SIG-M5 treated with dmso at 0.1 percent for 504 hours (cell line): ENCODE measurements around the gene MYH3.
A peak's percentile ranks its signal among the peaks of the same experiment; 100 is the strongest.

Experiments
- DNase-seq: peaks from one replicate; lab custom pipeline; 2025; ENCODE audit not compliant: unreplicated experiment; lab: John Stamatoyannopoulos, UW

MYH3 gene

DNA sequence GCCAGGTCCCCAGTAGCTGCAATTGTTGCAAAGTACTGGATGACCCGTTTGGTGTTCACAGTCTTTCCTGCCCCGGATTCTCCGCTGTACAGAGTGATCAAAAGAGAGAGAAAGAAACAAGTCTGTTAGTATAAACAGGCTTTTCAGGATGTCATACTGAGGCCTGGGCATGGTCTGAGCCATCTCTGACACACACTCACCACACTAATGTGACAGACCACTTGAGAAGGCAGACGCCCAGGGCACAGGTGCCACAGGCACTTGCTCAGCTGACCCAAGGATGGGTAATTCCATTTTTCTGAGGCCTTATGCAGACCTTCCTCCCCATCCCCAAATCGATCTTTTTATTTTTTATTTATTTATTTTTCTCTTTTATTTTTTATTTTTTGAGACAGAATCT, 7.5 kb downstream of the MYH3 start:
- no peak for DNase-seq

DNA sequence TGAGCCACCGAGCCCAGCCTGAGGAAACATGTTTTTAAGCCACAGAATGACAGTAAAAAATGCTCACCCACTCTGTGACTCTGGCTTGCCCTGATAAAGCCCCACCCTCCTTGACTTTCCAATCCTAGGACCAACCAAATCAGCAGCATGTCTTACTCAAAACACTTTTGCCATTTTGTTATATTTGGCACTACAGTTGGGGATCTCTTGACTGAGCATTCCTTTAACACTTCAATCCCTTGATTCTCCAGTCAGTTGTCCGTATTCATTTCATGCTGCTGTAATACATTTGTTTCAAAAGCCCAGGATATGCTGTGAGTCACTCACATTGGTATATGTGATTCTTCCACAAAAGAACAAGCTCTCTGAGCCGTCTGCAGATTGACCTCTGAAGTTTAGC, 8.2 kb downstream of the MYH3 start:
- no peak for DNase-seq

DNA sequence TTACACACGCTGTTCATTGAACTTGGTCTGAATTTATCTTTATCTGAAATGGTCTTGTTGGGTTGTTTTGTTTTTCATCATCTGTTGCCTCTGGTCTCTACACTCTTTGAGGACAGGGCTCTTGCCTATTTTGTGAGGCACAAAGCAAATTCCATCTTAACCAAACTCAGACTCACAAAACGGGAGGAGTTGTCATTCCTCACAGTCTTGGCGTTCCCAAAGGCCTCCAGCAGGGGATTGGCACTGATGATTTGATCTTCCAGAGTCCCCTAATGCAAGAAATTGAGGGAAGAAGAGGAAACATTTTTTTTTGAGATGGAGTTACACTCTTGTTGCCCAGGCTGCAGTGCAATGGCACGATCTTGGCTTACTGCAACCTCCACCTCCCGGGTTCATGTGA, 8.7 kb downstream of the MYH3 start:
- DNase-seq: no peak

DNA sequence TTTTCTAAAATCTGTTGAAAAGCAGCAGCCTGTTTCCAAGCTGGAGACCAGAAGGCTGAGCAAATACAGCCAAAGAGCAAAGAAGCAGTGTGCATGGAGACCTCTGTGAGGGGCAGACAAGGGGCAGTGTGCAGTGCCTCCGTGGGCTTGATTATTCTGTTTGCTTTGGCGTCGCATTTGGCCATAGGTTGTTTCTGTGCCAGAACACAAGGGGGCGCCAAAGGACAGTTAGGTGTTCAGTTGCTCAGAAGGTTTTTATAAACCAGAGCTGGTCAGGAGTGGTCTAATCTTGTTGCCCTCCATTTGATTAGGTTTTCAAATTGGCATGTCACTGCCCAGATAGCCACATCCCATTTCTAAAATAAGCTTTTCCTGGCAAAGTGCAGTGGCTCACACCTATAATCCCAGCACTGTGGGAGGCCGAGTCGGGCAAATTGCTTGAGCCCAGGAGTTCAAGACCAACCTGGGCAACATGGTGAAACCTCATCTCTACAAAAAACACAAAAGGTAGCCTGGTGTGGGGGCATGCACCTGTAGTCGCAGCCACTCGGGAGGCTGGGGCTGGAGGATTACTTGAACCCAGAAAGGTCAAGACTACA, 10.6 kb downstream of the MYH3 start:
- DNase-seq: peak; percentile 69

DNA sequence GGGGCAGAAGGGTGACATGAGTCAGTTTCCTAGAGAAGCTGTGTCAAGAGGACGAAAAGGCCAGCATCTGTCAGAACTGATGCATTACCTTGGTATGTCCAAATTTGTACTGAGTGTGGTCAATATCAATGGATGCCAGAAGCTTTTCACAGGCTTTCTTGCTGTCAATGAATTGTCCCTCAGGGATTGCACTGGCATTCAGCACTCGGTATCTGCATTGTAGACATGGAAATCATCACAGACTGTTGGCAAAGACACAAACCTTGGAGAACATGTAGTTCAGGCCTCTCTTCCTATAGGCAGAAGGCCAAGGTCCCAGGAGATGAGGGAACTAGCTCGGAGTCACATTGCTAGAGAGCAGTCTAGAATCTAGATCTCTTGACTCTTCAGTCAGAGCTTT, 16.6 kb downstream of the MYH3 start:
- no peak for DNase-seq

DNA sequence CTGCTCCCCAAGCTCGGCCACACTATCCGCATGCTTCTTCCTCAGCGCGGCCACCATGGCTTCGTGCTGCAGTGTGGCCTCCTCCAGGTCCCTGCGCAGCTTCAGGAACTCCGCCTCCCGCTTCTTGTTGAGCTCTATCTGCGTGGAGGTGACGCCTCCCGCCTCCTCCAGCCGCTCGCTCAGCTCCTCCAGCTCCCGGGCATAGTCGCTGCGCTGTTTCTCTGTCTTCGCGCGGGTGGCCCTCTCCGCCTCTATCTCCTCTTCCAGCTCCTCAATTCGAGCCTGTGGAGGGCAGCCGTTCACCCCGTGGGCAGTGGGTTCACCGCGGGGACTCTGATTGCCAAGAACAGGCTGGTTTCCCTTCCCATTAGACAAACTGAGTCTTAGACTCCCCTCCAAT, 19.0 kb downstream of the MYH3 start:
- no peak for DNase-seq

DNA sequence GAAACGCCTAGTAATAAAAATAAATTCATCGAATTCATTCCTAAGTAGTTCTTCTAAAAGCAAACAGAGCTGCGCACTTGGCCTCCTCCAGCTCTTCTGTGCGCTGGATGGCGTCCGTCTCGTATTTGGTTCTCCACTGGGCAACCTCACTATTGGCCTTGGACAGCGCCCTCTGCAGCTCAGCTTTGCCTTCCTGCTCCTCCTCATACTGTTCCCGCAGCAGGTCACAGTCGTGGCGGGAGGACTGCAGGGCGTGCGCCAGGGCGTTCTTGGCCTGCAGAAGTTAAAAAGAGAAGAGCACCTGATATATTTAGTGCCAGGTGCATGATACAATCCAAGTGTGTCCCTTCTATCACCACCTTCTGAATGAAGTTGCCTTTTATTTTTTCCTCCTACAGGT, 21.8 kb downstream of the MYH3 start:
- no peak for DNase-seq

DNA sequence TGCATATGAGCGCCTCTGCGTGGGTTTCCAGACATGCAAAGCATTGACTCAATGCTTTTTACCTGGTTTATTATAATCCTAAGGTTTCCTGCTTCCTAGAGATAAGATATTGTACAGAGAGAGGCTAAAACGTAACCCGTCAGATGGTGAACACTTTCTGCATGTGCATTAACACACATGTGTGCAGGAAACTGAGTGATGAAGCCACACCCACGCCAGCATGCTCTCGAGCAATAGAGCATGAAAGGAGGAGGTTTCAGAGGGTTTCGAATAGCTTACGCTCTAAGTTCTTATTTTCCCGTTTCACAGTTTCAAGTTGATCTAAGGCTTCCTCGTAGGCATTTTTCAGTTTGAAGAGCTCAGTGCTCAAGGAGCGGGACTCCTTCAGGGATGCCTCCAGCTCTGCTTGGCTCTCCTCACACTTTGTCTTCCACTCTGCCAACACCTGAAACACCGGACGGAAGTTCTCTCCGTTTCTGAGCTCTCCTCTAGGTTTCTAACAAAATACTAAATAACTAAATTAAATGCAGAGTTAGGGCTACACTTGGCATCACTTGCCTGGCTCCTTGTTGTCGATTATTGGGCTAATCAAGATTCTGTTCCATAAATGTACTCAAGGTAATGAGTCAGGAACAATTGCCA, 23.2 kb downstream of the MYH3 start:
- no peak for DNase-seq

DNA sequence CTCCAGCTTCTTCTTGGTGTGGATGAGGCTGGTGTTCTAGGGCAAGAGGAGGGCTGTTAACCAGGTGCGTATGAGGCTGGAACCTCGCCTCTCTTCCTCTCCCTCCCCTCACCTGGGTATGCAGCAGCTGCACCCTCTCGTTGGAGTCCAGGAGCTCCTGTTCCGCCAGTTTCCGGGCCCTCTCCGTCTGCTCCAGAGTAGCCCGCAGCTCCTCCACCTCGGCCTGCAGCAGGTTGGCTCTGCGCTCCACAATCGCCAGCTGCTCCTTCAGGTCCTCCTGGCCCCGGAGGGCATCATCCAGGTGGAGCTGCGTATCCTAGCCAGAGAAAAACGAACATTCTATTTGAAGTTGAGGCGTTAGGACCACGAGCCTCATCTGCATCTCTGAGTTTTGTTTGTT, 25.4 kb downstream of the MYH3 start:
- DNase-seq: no peak

DNA sequence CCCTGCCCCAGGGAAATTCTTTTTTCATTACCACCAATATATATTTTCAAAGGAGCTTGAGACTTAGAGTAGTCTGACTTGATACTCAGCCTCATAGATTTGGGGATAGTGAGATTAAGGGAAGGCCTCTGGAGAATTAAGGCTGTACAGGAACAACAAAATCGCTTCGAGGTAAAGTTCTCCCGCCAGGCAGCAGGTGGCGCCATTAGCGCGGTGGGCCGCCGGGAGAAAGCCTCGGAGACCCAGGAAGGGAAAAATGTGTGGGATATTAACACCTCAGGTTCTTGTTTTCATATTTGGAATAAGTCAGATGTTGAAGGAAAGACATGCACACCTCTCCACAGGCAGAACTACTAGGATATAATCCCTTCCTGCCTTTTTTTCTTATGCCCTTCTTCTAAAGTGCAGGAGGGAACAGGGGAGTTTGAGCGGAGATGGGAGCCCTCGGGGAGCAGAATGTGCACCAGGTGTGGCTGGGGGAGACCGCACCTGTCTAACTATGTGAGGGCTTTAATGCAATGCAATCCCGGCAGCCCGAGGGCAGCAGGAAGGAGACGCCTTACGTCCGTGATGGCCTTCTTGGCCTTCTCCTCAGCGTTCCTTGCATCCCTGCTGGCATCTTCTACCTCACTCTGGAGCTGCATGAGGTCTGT, 25.9 kb downstream of the MYH3 start:
- peak; percentile 8 for DNase-seq

DNA sequence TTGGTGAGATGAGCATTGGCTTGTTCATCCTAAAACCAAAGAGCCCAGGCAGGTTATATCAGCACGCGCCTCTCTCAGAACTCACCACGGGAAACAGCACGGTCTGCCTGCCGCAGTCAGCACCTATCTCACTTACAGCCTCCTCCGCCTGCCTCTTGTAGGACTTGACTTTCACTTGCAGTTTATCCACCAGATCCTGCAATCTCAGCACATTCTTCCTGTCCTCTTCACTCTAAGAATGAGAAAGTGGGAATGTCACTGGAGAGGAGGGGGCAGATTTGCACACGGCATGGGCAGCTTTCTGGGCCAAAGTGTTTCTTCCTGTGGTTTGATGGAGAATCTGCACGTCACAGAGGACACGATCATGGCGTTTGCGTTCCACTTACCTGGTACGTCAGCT, 27.4 kb downstream of the MYH3 start:
- DNase-seq: no peak

DNA sequence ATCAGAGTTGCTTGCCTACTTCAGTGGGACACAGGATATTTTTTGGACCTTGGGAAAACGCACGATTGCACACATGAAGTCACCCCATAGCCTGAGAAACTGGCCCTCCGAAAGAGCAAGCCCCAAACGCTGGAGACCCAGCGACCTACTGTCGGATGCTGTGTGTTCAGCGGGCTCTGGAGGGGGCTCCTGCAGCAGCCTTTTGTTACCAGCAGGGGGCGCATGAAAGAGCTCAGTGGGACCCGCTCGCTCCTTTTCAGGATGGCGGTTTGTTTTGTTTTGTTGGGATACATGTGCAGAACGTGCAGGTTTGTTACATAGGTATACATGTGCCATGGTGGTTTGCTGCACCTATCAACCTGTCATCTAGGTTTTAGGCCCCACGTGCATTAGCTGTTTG, 28.4 kb downstream of the MYH3 start:
- DNase-seq: no peak

DNA sequence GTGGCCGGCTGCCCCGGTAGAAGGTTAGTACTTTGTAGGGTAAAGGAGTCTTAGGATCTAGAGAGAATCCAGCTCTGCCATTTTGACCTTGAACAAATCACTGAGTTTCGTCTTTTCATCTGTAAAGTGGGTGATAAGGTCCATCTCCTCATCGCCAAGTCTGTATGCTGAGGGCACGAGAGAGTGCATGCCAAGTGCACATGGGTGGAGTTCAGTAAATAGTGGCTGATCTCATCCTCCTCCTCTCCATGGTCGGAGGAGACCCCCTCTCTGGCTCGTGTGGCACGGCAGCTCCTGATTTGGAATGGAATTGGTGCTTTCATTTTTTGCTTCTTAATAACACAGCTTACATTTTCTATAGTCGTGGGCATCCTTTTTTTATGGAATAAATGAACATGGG, 30.7 kb downstream of the MYH3 start:
- DNase-seq: no peak

DNA sequence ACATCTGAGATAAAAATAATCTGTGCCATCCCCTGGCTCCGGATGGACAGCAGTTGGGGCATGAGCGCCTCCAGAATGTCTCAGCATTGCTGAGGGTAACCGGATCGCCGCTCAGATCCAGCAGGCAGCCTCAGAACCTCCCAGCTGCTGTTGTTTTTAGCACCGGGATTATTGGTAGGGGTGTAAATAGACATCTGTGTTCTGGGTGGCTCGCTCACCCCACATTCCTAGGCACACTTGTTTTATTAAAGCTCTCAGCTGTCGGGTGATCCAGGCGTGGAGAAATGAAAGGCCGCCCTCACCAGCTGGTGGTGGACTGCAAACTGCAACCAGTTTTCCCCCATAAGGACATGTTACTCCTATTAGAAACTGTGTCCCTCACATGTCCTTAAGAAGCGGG, 32.1 kb downstream of the MYH3 start:
- DNase-seq: no peak

DNA sequence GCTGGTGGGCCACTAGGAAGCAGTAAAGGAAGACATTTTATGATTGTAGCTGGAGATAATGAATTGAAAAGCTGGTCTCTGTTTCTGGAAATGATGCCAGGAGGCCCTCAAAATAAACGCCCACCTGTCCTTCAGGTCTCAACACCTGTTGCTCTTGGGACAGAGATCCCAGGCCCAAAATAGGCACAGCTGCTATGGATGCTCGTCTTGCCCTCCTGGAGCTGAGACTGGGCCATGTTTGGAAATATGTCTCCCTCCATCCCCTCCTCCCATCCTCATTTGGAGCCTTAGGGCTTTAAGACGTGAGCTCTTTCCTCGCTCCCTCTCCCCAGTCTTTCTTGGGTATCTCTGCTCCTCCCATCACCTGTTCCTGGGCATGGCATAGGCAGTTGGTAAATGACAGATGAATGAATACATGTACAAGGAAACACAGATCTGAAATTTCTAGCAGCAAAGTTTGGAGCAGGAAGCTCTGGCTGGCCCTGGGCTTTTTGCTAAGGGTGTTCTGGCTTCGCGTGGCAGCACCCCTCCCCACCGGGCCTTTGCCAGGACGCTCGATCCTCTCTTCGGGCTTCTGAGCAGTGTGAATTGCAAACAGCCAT, 33.3 kb downstream of the MYH3 start:
- no peak for DNase-seq

DNA sequence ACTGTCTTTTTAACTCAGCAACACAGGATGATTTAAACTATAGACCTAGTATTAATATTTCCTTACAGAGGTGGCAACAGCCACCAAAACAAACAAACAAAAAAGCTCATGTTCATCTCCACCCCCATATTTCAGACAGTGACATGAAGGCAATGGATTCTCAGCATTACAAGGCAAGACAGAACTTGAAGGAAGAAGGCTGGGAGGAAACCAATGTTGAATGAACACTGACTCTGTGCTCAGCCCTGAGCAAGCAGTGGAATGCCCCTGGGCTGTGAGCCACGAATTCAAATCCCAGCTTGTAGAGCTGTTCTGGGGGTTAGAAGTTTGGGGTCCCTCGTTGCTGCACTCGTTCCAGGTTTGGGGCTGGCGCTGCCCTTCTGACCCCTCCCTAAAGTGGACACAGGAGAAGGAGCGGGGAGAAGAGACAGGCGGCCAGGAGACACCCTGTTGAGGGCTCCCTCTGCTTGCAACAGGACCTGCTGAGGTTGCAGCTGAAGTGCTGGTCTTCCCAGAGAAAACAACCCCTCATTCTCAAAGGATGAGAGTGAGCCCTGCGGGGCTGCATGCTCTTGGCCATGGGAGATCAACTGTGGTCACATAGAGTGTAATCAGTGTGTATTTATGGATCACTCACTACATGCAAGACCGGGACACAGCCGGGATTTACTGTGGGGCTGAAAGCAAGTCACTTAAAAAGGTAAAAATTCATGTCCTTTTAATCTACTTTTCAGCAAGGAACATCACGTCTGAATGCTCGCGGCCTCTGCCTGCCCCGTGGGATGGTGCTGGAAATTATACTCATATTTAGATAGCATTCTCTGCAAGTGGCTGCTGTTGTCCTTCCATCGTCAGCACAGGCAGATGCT, 34.3 kb downstream of the MYH3 start:
- no peak for DNase-seq

DNA sequence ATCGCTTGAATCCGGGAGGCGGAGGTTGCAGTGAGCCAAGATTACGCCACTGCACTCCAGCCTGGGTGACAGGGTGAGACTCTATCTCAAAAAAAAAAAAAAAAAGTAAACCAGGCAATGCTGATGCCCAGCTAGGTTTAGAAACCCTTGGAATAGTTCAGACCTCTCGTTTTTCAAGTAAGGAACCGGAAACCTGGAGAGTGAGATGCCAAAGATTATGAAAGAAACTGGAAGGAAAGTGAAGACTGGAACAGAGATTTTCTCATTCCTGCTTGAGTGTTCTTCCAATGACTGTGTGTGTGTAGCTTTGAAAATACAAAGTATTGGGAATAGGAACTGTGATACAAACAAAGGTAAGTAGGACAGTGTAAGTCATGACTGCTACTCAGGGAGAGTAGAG, 35.7 kb downstream of the MYH3 start:
- no peak for DNase-seq

DNA sequence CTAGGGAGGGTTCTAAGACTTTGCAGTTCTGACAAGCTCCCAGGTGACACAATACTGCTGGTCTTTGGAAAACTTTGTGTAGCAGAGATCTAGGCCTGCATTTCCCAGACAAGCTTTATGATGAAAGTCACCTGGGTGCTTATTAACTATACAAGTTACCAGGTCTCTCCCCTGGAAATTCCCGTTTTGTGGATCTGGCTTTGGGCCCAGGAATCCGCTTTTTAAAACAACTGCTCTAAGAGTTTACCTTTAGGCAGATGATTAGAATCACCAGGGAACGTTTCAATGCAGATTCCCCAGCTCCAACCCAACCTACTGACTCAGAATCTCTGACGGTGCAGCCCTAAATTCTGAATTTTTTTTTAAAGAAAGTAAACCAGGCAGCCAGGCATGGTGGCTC, 36.3 kb downstream of the MYH3 start:
- no peak for DNase-seq

DNA sequence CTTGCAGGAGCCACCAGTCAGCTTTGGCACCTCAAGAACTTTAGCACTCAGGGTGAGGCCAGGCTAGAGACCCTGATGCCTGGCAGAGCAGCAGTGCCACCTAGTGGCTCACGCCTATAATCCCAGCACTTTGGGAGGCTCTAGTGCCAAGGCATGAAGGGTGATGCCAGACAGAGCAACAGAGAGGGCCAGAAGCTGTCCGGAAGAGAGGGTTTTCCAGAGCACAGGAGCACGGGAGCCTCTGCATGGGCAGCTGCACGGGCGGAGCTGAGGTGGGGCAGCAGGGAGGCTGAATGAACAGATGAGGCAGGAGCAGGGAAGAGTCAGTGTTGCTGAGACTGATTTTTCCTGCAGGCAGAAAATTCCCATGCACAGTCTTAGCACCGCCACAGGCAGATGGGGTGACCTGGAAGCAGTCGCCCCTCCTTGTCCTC, 38.9 kb downstream of the MYH3 start:
- DNase-seq: peak; percentile 67

DNA sequence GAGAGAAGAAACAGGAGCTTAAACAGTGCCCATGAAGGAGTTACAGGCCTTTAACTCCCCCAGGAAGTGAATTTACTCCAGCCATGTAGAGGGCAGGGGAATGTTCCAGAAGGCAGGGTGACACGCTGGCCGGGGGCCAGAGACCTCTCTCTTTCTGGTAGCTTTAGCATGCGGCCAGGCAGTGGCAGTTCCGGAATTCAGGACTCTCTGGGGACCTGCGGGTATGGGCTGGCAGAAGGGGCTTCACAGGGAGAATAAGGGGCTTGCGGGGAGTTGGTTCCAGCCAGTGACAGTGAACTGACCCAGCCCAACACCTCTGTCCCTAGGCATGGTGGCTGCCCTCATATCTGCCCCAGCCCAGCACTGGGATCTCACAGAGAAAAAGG, 40.0 kb downstream of the MYH3 start:
- no peak for DNase-seq

DNA sequence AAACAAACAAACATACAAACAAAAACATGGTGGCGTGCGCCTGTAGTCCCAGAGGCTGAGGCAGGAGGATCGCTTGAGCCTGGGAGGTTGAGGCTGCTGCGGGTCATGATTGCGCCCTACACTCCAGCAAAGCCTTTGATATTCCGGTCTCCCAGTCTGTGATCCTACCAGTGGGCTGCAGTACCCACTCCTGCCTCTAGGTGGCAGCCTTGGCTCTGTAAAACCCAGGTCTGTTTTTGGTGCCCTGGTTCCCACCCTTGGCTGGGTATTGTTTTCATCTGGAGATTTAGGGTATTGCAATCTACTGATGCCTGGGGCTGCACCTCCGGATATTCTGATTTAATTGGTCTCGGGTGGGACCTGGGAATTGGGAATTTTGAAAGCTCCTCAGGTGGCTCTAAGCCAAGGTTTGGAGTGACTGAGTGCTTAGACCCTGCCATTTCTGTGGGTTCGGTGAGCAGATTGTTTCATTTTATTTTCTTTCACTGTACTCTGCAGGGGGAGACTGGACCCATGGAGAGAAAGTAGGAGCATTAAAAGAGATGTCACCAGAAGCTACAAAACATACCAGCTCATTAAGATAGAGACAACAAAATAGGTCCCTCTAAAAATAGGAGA, 40.5 kb downstream of the MYH3 start:
- peak; percentile 73 for DNase-seq
